Measurements from ENCODE around the gene AMMECR1. TPM values are rescaled to one million over a fixed set of nuclear protein-coding genes. Genes with fewer than 3 reads are reported as not detected.

The AMMECR1 gene
- total RNA-seq, 1 experiment from 2014 or later: 23.0 TPM

DNA sequence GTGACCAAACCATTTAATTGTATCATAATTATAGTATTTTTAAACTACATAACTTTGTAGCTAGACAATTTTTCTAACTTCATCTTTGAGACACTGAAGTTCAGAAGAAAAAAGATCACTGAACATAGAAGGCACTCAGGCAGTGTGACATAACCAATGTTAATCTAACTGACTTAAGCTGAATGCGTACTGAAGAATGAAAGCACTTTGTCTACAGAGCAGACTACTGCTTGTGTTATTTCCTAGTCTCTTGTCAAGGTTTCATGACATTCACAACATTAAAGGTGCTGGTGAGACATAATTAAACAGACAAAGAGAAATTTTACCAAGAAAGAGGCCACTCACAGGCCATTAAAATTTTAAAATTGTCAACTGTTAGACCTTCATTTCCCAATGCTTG is 13.5 kb downstream of the AMMECR1 start:
- POLR2A ChIA-PET: no interaction called here
- Histone ChIP-seq H3K4me1 (no peaks in the 10 kb centered on the region), H3K36me3 (ENCODE audit: control insufficient read depth, insufficient read depth, low read length) (no peaks in the 10 kb centered on the region), H3K4me3 (ENCODE audit: low read depth, low read length) (no peak overlapping the region), H3K27me3 (replicated peaks; ENCODE audit: control insufficient read depth, insufficient read depth, low read length) (no peaks in the 10 kb centered on the region), H3K9me3 (no peaks in the 10 kb centered on the region)
- intact Hi-C loops (cut with micrococcal nuclease; ENCODE audit: unreplicated experiment): no loop called here
- TF ChIP-seq, protein P1, sequence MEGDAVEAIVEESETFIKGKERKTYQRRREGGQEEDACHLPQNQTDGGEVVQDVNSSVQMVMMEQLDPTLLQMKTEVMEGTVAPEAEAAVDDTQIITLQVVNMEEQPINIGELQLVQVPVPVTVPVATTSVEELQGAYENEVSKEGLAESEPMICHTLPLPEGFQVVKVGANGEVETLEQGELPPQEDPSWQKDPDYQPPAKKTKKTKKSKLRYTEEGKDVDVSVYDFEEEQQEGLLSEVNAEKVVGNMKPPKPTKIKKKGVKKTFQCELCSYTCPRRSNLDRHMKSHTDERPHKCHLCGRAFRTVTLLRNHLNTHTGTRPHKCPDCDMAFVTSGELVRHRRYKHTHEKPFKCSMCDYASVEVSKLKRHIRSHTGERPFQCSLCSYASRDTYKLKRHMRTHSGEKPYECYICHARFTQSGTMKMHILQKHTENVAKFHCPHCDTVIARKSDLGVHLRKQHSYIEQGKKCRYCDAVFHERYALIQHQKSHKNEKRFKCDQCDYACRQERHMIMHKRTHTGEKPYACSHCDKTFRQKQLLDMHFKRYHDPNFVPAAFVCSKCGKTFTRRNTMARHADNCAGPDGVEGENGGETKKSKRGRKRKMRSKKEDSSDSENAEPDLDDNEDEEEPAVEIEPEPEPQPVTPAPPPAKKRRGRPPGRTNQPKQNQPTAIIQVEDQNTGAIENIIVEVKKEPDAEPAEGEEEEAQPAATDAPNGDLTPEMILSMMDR (IDR thresholded peaks at IDR 0.05; ENCODE audit: insufficient read depth in 1 of 2, low read depth in 1 of 2, low read length in 1 of 2, severe bottlenecking in 1 of 2, unreplicated experiment in 1 of 2): no peak
- DNase-seq: no peak
- Mint-ChIP-seq H3K36me3 (ENCODE audit: insufficient read depth, unreplicated experiment) (no peaks in the 10 kb centered on the region), H3K27me3 (ENCODE audit: insufficient read depth, unreplicated experiment) (no peaks in the 10 kb centered on the region), H3K27ac (ENCODE audit: unreplicated experiment) (no peak overlapping the region), H3K4me1 (ENCODE audit: low read depth, unreplicated experiment) (no peaks in the 10 kb centered on the region), H3K9me3 (ENCODE audit: unreplicated experiment) (no peaks in the 10 kb centered on the region), H3K4me3 (ENCODE audit: unreplicated experiment) (no peak overlapping the region)
- CTCF ChIA-PET: no interaction called here
- no TSS peak for BruUV-seq (replicated peaks)

- BruUV-seq (replicated peaks): no TSS peak
- Histone ChIP-seq H3K4me3 (ENCODE audit: low read depth, low read length) (no peak overlapping the region), H3K4me1 (no peaks in the 10 kb centered on the region), H3K9me3 (no peaks in the 10 kb centered on the region), H3K27me3 (replicated peaks; ENCODE audit: control insufficient read depth, insufficient read depth, low read length) (no peaks in the 10 kb centered on the region), H3K36me3 (ENCODE audit: control insufficient read depth, insufficient read depth, low read length) (no peaks in the 10 kb centered on the region)
- no peaks in the 10 kb centered on the region for H3K36me3 Mint-ChIP-seq (ENCODE audit: insufficient read depth, unreplicated experiment)
- no peaks in the 10 kb centered on the region for H3K27me3 Mint-ChIP-seq (ENCODE audit: insufficient read depth, unreplicated experiment)
- no peaks in the 10 kb centered on the region for H3K4me1 Mint-ChIP-seq (ENCODE audit: low read depth, unreplicated experiment)
- TF ChIP-seq, protein P1 (IDR thresholded peaks at IDR 0.05; ENCODE audit: insufficient read depth in 1 of 2, low read depth in 1 of 2, low read length in 1 of 2, severe bottlenecking in 1 of 2, unreplicated experiment in 1 of 2): no peak
- no peak overlapping the region for H3K4me3 Mint-ChIP-seq (ENCODE audit: unreplicated experiment)
- POLR2A ChIA-PET: no interaction called here
- intact Hi-C loops (cut with micrococcal nuclease; ENCODE audit: unreplicated experiment): no loop called here
- CTCF ChIA-PET: no interaction called here
- H3K27ac Mint-ChIP-seq (ENCODE audit: unreplicated experiment): no peak overlapping the region
- no peak for DNase-seq
- no peaks in the 10 kb centered on the region for H3K9me3 Mint-ChIP-seq (ENCODE audit: unreplicated experiment)
Measured at GRCh38 chrX:110302975-110303374, 14.9 kb downstream of the AMMECR1 start.

- Mint-ChIP-seq H3K9me3 (ENCODE audit: unreplicated experiment) (no peaks in the 10 kb centered on the region), H3K27me3 (ENCODE audit: insufficient read depth, unreplicated experiment) (no peaks in the 10 kb centered on the region), H3K27ac (ENCODE audit: unreplicated experiment) (no peak overlapping the region), H3K4me1 (ENCODE audit: low read depth, unreplicated experiment) (no peaks in the 10 kb centered on the region), H3K4me3 (ENCODE audit: unreplicated experiment) (no peak overlapping the region), H3K36me3 (ENCODE audit: insufficient read depth, unreplicated experiment) (no peaks in the 10 kb centered on the region)
- no peaks in the 10 kb centered on the region for H3K9me3 ChIP-seq
- TF ChIP-seq, protein P1 (IDR thresholded peaks at IDR 0.05; ENCODE audit: insufficient read depth in 1 of 2, low read depth in 1 of 2, low read length in 1 of 2, severe bottlenecking in 1 of 2, unreplicated experiment in 1 of 2): no peak
- no peaks in the 10 kb centered on the region for H3K4me1 ChIP-seq
- CTCF ChIA-PET: no interaction called here
- BruUV-seq (replicated peaks): no TSS peak
- no peak for DNase-seq
- H3K36me3 ChIP-seq (ENCODE audit: control insufficient read depth, insufficient read depth, low read length): no peaks in the 10 kb centered on the region
- no peak overlapping the region for H3K4me3 ChIP-seq (ENCODE audit: low read depth, low read length)
- POLR2A ChIA-PET: no interaction called here
- intact Hi-C loops (cut with micrococcal nuclease; ENCODE audit: unreplicated experiment): no loop called here
- no peaks in the 10 kb centered on the region for H3K27me3 ChIP-seq (replicated peaks; ENCODE audit: control insufficient read depth, insufficient read depth, low read length)
Measured at GRCh38 chrX:110301194-110301593, 16.7 kb downstream of the AMMECR1 start.
